TTC549 (cell line): ENCODE results near the gene OR6S1.
"Not testable (repeated sequence)": the region's sequence is repeated elsewhere in the genome, so short reads cannot be mapped to it uniquely, and the experiment has no call there.

ENCODE experiments used
- FAIRE-seq: peaks from 2 replicates; lab custom pipeline; 2012; peaks lifted over from hg19 to GRCh38; lab: Jason Lieb, UNC

Gene OR6S1

GRCh38 chr14:20668969-20669368 lies 27.5 kb upstream of the OR6S1 start:
- FAIRE-seq, result no peak

GRCh38 chr14:20667957-20668356 lies 26.5 kb upstream of the OR6S1 start:
- no peak for FAIRE-seq

GRCh38 chr14:20666400-20666961 lies 25.0 kb upstream of the OR6S1 start:
- not testable (repeated sequence) for FAIRE-seq

GRCh38 chr14:20662968-20663732 lies 21.7 kb upstream of the OR6S1 start:
- FAIRE-seq, result no peak

- no peak for FAIRE-seq
Measured at GRCh38 chr14:20661197-20661596, 19.7 kb upstream of the OR6S1 start.

- FAIRE-seq, result no peak
Measured at GRCh38 chr14:20659813-20660395, 18.4 kb upstream of the OR6S1 start.

GRCh38 chr14:20659336-20659735 lies 17.8 kb upstream of the OR6S1 start:
- FAIRE-seq, result no peak

GRCh38 chr14:20658246-20658645 lies 16.8 kb upstream of the OR6S1 start:
- FAIRE-seq, result no peak

GRCh38 chr14:20657216-20658211 lies 16.0 kb upstream of the OR6S1 start:
- FAIRE-seq, result no peak

- no peak for FAIRE-seq
Measured at GRCh38 chr14:20656274-20656673, 14.8 kb upstream of the OR6S1 start.

- no peak for FAIRE-seq
Measured at GRCh38 chr14:20655851-20656250, 14.4 kb upstream of the OR6S1 start.

- FAIRE-seq, result no peak
Measured at GRCh38 chr14:20652996-20653975, 11.8 kb upstream of the OR6S1 start.

GRCh38 chr14:20645481-20645880 lies 4.0 kb upstream of the OR6S1 start:
- FAIRE-seq, result no peak

- FAIRE-seq, result no peak
Measured at GRCh38 chr14:20644520-20644919, 3.0 kb upstream of the OR6S1 start.

GRCh38 chr14:20642755-20643154 lies 1.3 kb upstream of the OR6S1 start:
- not testable (repeated sequence) for FAIRE-seq

- no peak for FAIRE-seq
Measured at GRCh38 chr14:20642182-20642581, 691 bp upstream of the OR6S1 start.

GRCh38 chr14:20632831-20633691 lies 8.4 kb downstream of the OR6S1 start:
- FAIRE-seq, result peak; percentile 20

GRCh38 chr14:20632448-20632830 lies 9.1 kb downstream of the OR6S1 start:
- no peak for FAIRE-seq

- no peak for FAIRE-seq
Measured at GRCh38 chr14:20631880-20632389, 9.6 kb downstream of the OR6S1 start.
